ENCODE data around the gene APOL1. TPM values are rescaled to one million over a fixed set of nuclear protein-coding genes. Genes with fewer than 3 reads are reported as not detected.

Gene APOL1
- total and polyA plus RNA-seq, 10 donors, result 10.0 to 108 (median 44.7) TPM

- 79 to 85% (median 84%) methylated on average over 2 of the region's 2 CpGs for WGBS, 5 donors
- DNase-seq, result no peak
- TF ChIP-seq POLR2A (IDR thresholded peaks at IDR 0.05) (no peak), POLR2AphosphoS5 (IDR thresholded peaks at IDR 0.05) (no peak)
- TF ChIP-seq, protein P1, sequence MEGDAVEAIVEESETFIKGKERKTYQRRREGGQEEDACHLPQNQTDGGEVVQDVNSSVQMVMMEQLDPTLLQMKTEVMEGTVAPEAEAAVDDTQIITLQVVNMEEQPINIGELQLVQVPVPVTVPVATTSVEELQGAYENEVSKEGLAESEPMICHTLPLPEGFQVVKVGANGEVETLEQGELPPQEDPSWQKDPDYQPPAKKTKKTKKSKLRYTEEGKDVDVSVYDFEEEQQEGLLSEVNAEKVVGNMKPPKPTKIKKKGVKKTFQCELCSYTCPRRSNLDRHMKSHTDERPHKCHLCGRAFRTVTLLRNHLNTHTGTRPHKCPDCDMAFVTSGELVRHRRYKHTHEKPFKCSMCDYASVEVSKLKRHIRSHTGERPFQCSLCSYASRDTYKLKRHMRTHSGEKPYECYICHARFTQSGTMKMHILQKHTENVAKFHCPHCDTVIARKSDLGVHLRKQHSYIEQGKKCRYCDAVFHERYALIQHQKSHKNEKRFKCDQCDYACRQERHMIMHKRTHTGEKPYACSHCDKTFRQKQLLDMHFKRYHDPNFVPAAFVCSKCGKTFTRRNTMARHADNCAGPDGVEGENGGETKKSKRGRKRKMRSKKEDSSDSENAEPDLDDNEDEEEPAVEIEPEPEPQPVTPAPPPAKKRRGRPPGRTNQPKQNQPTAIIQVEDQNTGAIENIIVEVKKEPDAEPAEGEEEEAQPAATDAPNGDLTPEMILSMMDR (IDR thresholded peaks at IDR 0.05 in 8 of 11, conservative IDR thresholded peaks at IDR 0.05 in 3 of 11), result no peak
- Histone ChIP-seq H3K36me3 (peaks cover 0 to 88% (median 54%) of the 10 kb centered on the region in 6 donors), H3K27ac (peak overlapping the region in 1 of 8 donors; percentile 33), H3K27me3 (replicated peaks in 1 of 7) (no peaks in the 10 kb centered on the region), H3K4me3 (no peak overlapping the region), H3K4me1 (peaks cover 24 to 78% (median 54%) of the 10 kb centered on the region in 6 donors), H3K9me3 (no peaks in the 10 kb centered on the region)
- intact Hi-C loops (cut with DNase I; ENCODE audit: low total_unique reads), result no loop called here
Observed at GRCh38 chr22:36234213-36234612, 18.7 kb upstream of the APOL1 start.

- TF ChIP-seq POLR2AphosphoS5 (IDR thresholded peaks at IDR 0.05), result no peak
- TF ChIP-seq, protein P1 (IDR thresholded peaks at IDR 0.05 in 8 of 11, conservative IDR thresholded peaks at IDR 0.05 in 3 of 11), result no peak
- TF ChIP-seq POLR2A (IDR thresholded peaks at IDR 0.05), result no peak
- 66 to 84% (median 72%) methylated on average over 2 of the region's 2 CpGs for WGBS, 5 donors
- peak overlapping the region in 1 of 8 donors; percentile 33 for H3K27ac ChIP-seq
- H3K4me3 ChIP-seq, result no peak overlapping the region
- H3K36me3 ChIP-seq, result peaks cover 0 to 80% (median 47%) of the 10 kb centered on the region in 6 donors
- no peak for DNase-seq
- peaks cover 29 to 84% (median 60%) of the 10 kb centered on the region in 6 donors for H3K4me1 ChIP-seq
- H3K27me3 ChIP-seq (replicated peaks in 1 of 7), result no peaks in the 10 kb centered on the region
- intact Hi-C loops (cut with DNase I; ENCODE audit: low total_unique reads), result no loop called here
- no peaks in the 10 kb centered on the region for H3K9me3 ChIP-seq
Observed at GRCh38 chr22:36234919-36235318, 18.0 kb upstream of the APOL1 start.

- Histone ChIP-seq H3K9me3 (no peaks in the 10 kb centered on the region), H3K27ac (peak overlapping the region in 1 of 8 donors; percentile 95), H3K4me3 (peak overlapping the region in 1 of 8 donors; percentile 88), H3K27me3 (replicated peaks in 1 of 7) (no peaks in the 10 kb centered on the region), H3K36me3 (peaks cover 0 to 74% (median 40%) of the 10 kb centered on the region in 6 donors), H3K4me1 (peaks cover 31 to 90% (median 62%) of the 10 kb centered on the region in 6 donors)
- TF ChIP-seq, protein P1 (IDR thresholded peaks at IDR 0.05 in 8 of 11, conservative IDR thresholded peaks at IDR 0.05 in 3 of 11), result no peak
- TF ChIP-seq POLR2A (IDR thresholded peaks at IDR 0.05) (no peak), POLR2AphosphoS5 (IDR thresholded peaks at IDR 0.05) (no peak)
- no peak for DNase-seq
- WGBS, 5 donors, result 73 to 89% (median 80%) methylated on average over 3 of the region's 3 CpGs
- intact Hi-C loops (cut with DNase I; ENCODE audit: low total_unique reads), result no loop called here
Observed at GRCh38 chr22:36235585-36235984, 17.3 kb upstream of the APOL1 start.

DNA sequence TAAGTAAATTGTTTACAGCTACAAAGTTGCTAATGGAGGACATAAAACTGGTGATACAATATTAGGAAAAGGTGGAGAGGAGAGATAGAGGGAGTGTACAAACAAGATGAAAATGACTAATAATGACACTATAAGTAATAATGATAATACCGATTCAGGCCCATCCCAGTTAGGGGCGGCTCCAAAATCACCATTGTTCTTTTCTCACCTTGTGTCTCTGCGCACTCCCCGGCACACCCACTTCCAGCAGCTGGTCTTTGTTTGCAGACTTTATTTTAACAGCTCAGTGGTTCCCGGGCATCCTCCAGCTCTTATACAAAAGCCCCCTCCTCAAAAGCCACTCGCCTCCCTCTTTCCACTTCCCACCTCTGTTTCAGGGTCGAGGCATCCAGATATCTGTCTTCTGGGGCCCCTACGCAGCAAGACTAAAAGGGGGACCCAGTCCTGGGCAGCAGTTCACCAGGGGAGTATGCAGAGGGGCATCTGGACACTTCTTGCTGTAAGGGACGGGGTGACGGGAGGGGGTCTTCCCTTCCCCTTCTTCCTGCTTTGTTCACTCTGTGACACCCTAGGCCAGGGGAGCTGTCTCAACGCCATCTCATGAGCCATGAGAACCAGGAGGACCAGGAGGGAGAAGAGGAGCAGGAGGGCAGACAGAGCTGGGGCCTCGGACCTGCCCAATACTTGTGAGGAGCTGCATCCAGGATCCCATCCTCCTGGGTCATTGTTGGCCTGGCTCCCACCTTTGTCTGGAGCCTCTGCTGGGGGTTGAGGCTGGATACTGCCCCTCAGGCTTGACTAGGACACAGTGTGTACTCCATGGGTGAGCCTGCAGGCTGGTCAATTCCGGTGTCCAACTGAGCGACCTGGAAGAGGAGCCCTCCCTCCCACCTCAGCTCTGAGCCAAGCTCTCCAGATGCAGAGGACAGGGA, 16.3 kb upstream of the APOL1 start:
- no peaks in the 10 kb centered on the region for H3K9me3 ChIP-seq
- peaks cover 31 to 83% (median 62%) of the 10 kb centered on the region in 6 donors for H3K4me1 ChIP-seq
- DNase-seq, result no peak
- H3K27me3 ChIP-seq (replicated peaks in 1 of 7), result no peaks in the 10 kb centered on the region
- H3K4me3 ChIP-seq, result peak overlapping the region in 6 of 8 donors; percentile 5 to 88 (median 66)
- H3K36me3 ChIP-seq, result peaks cover 0 to 63% (median 29%) of the 10 kb centered on the region in 6 donors
- H3K27ac ChIP-seq, result peak overlapping the region in 6 of 8 donors; percentile 90 to 96 (median 94)
- intact Hi-C loops (cut with DNase I; ENCODE audit: low total_unique reads), result no loop called here
- 72 to 86% (median 85%) methylated on average over 14 of the region's 14 CpGs for WGBS, 5 donors
- no peak for TF ChIP-seq POLR2AphosphoS5 (IDR thresholded peaks at IDR 0.05)
- no peak for TF ChIP-seq POLR2A (IDR thresholded peaks at IDR 0.05)
- TF ChIP-seq, protein P1 (IDR thresholded peaks at IDR 0.05 in 8 of 11, conservative IDR thresholded peaks at IDR 0.05 in 3 of 11), result no peak
